IMR-90 (cell line): ENCODE measurements around the gene ICAM1. TPM values are rescaled to one million over a fixed set of nuclear protein-coding genes. Genes with fewer than 3 reads are reported as not detected.
A peak's percentile ranks its signal among the peaks of the same experiment; 100 is the strongest.

Experiments used
- ATAC-seq: fragments of 200-7000 bp; cut with Tn5 transposase; 2 replicates; pipeline ENCODE4 v1.9.1; 2020; ENCODE audit warnings: low read depth, mild to moderate bottlenecking, moderate library complexity
- Bru-seq: library from RNA; stranded (reverse); fragments of 400-500 nt; gene quantifications from one replicate; lab custom pipeline; 2021; lab: Mats Ljungman, UMichigan
- BruChase-seq, 2 experiments: library from RNA; stranded (reverse); fragments of 400-500 nt; gene quantifications; one replicate each; lab custom pipeline; 2021; lab: Mats Ljungman, UMichigan
- BruUV-seq: library from RNA; stranded (reverse); fragments of 400-500 nt; replicated peaks from 2 replicates; lab custom pipeline; 2021; lab: Mats Ljungman, UMichigan
- CTCF ChIA-PET: fragments of 300-600 bp; formaldehyde crosslinking; extraction: SDS; loops from one replicate; lab custom pipeline; 2021; ENCODE audit warnings: antibody characterized with exemption; lab: Yijun Ruan, JAX
- POLR2A ChIA-PET: fragments of 300-600 bp; sonication (Branson Sonifier 250); formaldehyde crosslinking; loops from one replicate; lab custom pipeline; 2022; ENCODE audit warnings: antibody characterized with exemption; ENCODE audit not compliant: unreplicated experiment; lab: Charles Lee
- DNase-seq: peaks from one replicate; pipeline ENCODE4 v3.0.0; 2013
- H2AFZ ChIP-seq: replicated peaks from 2 replicates; pipeline ENCODE3; 2013; ENCODE audit warnings: low read length, mild to moderate bottlenecking; ENCODE audit not compliant: poor library complexity
- H2AK5ac ChIP-seq: 2 replicates; pipeline ENCODE4 v1.6.1; 2013; ENCODE audit warnings: low read depth, low read length, inconsistent platforms
- H2AK9ac ChIP-seq: replicated peaks from 2 replicates; pipeline ENCODE3; 2013; ENCODE audit warnings: mild to moderate bottlenecking, low read depth, low read length, moderate library complexity; ENCODE audit not compliant: poor library complexity
- H2BK120ac ChIP-seq: 2 replicates; pipeline ENCODE4 v1.6.1; 2013; ENCODE audit warnings: low read depth, low read length, inconsistent platforms
- H2BK15ac ChIP-seq: 3 replicates; pipeline ENCODE4 v1.6.1; 2013; ENCODE audit warnings: low read depth, low read length, inconsistent platforms
- H2BK20ac ChIP-seq: 2 replicates; pipeline ENCODE4 v1.6.1; 2013; ENCODE audit warnings: low read depth, mild to moderate bottlenecking, inconsistent platforms, low read length, moderate library complexity
- H2BK5ac ChIP-seq: 2 replicates; pipeline ENCODE4 v1.6.1; 2013; ENCODE audit warnings: mild to moderate bottlenecking, low read depth, low read length, inconsistent platforms; ENCODE audit not compliant: poor library complexity, severe bottlenecking
- H3K14ac ChIP-seq: replicated peaks from 2 replicates; pipeline ENCODE4 v1.6.1; 2013; ENCODE audit warnings: low read depth, low read length, inconsistent platforms
- H3K18ac ChIP-seq: 2 replicates; pipeline ENCODE4 v1.6.1; 2013; ENCODE audit warnings: low read depth, low read length, control low read depth
- H3K23ac ChIP-seq: 2 replicates; pipeline ENCODE4 v1.6.1; 2013; ENCODE audit warnings: low read depth, low read length, inconsistent platforms
- H3K27ac ChIP-seq: 2 replicates; pipeline ENCODE4 v1.5.1; 2013; ENCODE audit warnings: mild to moderate bottlenecking, control low read depth, low read length; ENCODE audit not compliant: insufficient read depth
- H3K27me3 ChIP-seq: 2 replicates; pipeline ENCODE4 v1.6.1; 2013; ENCODE audit warnings: low read length; ENCODE audit not compliant: control insufficient read depth, insufficient read depth
- H3K36me3 ChIP-seq: 2 replicates; pipeline ENCODE4 v1.6.1; 2013; ENCODE audit warnings: low read length, mixed read lengths; ENCODE audit not compliant: control insufficient read depth, insufficient read depth
- H3K4ac ChIP-seq: 2 replicates; pipeline ENCODE4 v1.6.1; 2013; ENCODE audit warnings: low read depth, low read length, inconsistent platforms
- H3K4me1 ChIP-seq: 2 replicates; pipeline ENCODE4 v1.6.1; 2013; ENCODE audit warnings: low read length, mixed read lengths; ENCODE audit not compliant: control insufficient read depth, insufficient read depth
- H3K4me2 ChIP-seq: 2 replicates; pipeline ENCODE4 v1.6.1; 2013; ENCODE audit warnings: low read depth, mild to moderate bottlenecking, control low read depth, low read length, moderate library complexity
- H3K4me3 ChIP-seq: 2 replicates; pipeline ENCODE4 v1.5.1; 2013; ENCODE audit warnings: low read depth, mild to moderate bottlenecking, control low read depth, low read length, moderate library complexity; ENCODE audit not compliant: insufficient read depth
- H3K56ac ChIP-seq: 2 replicates; pipeline ENCODE4 v1.6.1; 2013; ENCODE audit warnings: low read length, inconsistent platforms; ENCODE audit not compliant: insufficient read depth; ENCODE audit errors: extremely low read depth
- H3K79me1 ChIP-seq, 2 experiments: 2 replicates each; pipeline ENCODE4 v1.6.1; 2013; ENCODE audit warnings: low read length in 2 of 2, inconsistent platforms in 1 of 2, low read depth in 1 of 2
- H3K9ac ChIP-seq: 2 replicates; pipeline ENCODE4 v1.6.1; 2013; ENCODE audit warnings: low read depth, low read length, control low read depth
- H3K9me1 ChIP-seq: 2 replicates; pipeline ENCODE4 v1.6.1; 2013; ENCODE audit warnings: low read length, inconsistent platforms; ENCODE audit not compliant: insufficient read depth
- H3K9me3 ChIP-seq: 2 replicates; pipeline ENCODE4 v1.6.1; 2013; ENCODE audit warnings: low read length; ENCODE audit not compliant: control insufficient read depth, insufficient read depth
- H4K20me1 ChIP-seq: 2 replicates; pipeline ENCODE4 v1.6.1; 2013; ENCODE audit warnings: low read length, inconsistent platforms; ENCODE audit not compliant: insufficient read depth
- H4K5ac ChIP-seq: 2 replicates; pipeline ENCODE4 v1.6.1; 2013; ENCODE audit warnings: mild to moderate bottlenecking, low read depth, low read length, control low read depth
- H4K8ac ChIP-seq, 2 experiments: 2 replicates each; pipeline ENCODE4 v1.6.1; 2013; ENCODE audit warnings: low read depth in 2 of 2, low read length in 2 of 2, control low read depth in 1 of 2, inconsistent platforms in 1 of 2
- H4K91ac ChIP-seq: 2 replicates; pipeline ENCODE4 v1.6.1; 2013; ENCODE audit warnings: low read depth, low read length, inconsistent platforms; ENCODE audit not compliant: insufficient read depth
- CEBPB ChIP-seq: IDR thresholded peaks from 2 replicates; pipeline ENCODE4 v1.6.1; 2012; ENCODE audit warnings: low read depth, low read length, improper control_type of control experiment
- MAFK ChIP-seq: IDR thresholded peaks from 2 replicates; pipeline ENCODE4 v1.6.1; 2012; ENCODE audit warnings: low read depth, low read length, improper control_type of control experiment
- MAZ ChIP-seq: IDR thresholded peaks from 2 replicates; pipeline ENCODE4 v1.6.1; 2012; ENCODE audit warnings: low read depth, mild to moderate bottlenecking, low read length, improper control_type of control experiment, moderate library complexity, borderline replicate concordance
- MXI1 ChIP-seq: IDR thresholded peaks from 2 replicates; pipeline ENCODE4 v1.6.1; 2012; ENCODE audit warnings: low read depth, mild to moderate bottlenecking, low read length, moderate library complexity, borderline replicate concordance
- SMC3 ChIP-seq: fragments of 150-350 bp; IDR thresholded peaks from 2 replicates; pipeline ENCODE4 v1.6.1; 2016; ENCODE audit warnings: low read depth, mild to moderate bottlenecking, antibody characterized with exemption, low read length, moderate library complexity
- WGBS, 2 experiments: methylation state at CpG; one replicate each; pipeline versions ENCODE4 v1.1.5 to v1.1.7; 2013; ENCODE audit warnings: missing lambda C conversion rate in 2 of 2; ENCODE audit not compliant: insufficient read length in 1 of 2; ENCODE audit errors: extremely low coverage in 2 of 2; 5-methylcytosine and 5-hydroxymethylcytosine counted together
- dilution Hi-C: fragments of 300-500 bp; cut with HindIII; formaldehyde crosslinking; loops from one replicate; pipeline ENCODE4 v1.14.3; 2018; ENCODE audit warnings: low sequenced_read_pairs; ENCODE audit not compliant: unreplicated experiment
- in situ Hi-C: fragments of 300-500 bp; cut with MboI; formaldehyde crosslinking; loops from 3 replicates; pipeline ENCODE4 v1.14.3; 2019; ENCODE audit warnings: low sequenced_read_pairs, inconsistent platforms, mixed read lengths
- intact Hi-C: fragments of 100-400 bp; cut with micrococcal nuclease; formaldehyde crosslinking; loops from 2 replicates; pipeline ENCODE4 v1.10.0; 2022
- long read RNA-seq: library from polyadenylated mRNA; unstranded; transcript quantifications from one replicate; pipeline ENCODE4 v2.0.0, GENCODE V29; 2021; ENCODE audit not compliant: unreplicated experiment
- polyA plus RNA-seq, 3 experiments: library from polyadenylated mRNA; depleted of rRNA; stranded (reverse); fragments of >200 nt; gene quantifications; 2 replicates each; pipeline ENCODE4 v1.2.3, GENCODE V29; 2012; ENCODE audit warnings: low replicate concordance in 1 of 3
- total RNA-seq: library from RNA; depleted of rRNA; stranded (reverse); fragments of >200 nt; gene quantifications from 2 replicates; pipeline ENCODE4 v1.2.3, GENCODE V29; 2012; rRNA removed

The ICAM1 gene
- total RNA-seq (6.9 and 10.6 TPM in 2 replicates), polyA plus RNA-seq (2012; rRNA removed) (18.3 and 19.1 TPM in 2 replicates), Bru-seq, nascent RNA (percentile 40 among the genes with signal in this experiment), BruChase-seq, experiment 1, labeled RNA remaining after a 6-hour chase (percentile 42 among the genes with signal in this experiment), BruChase-seq, experiment 2, labeled RNA remaining after a 2-hour chase (percentile 34 among the genes with signal in this experiment)
- polyA plus RNA-seq (2012; cell fraction: cytosol; rRNA removed) = 11.0 and 21.7 TPM in 2 replicates
- polyA plus RNA-seq (2012; cell fraction: nucleus; rRNA removed; ENCODE audit: low replicate concordance) = 16.7 and 18.8 TPM in 2 replicates
- long read RNA-seq, transcript ICAM1-201 (7 exons, 3,252 nt) = major isoform, 11 of 16 reads
- long read RNA-seq, partial matches to known transcripts = 3 of 16 reads
- long read RNA-seq, other reads (novel, unspliced or antisense) = 2 of 16 reads

DNA sequence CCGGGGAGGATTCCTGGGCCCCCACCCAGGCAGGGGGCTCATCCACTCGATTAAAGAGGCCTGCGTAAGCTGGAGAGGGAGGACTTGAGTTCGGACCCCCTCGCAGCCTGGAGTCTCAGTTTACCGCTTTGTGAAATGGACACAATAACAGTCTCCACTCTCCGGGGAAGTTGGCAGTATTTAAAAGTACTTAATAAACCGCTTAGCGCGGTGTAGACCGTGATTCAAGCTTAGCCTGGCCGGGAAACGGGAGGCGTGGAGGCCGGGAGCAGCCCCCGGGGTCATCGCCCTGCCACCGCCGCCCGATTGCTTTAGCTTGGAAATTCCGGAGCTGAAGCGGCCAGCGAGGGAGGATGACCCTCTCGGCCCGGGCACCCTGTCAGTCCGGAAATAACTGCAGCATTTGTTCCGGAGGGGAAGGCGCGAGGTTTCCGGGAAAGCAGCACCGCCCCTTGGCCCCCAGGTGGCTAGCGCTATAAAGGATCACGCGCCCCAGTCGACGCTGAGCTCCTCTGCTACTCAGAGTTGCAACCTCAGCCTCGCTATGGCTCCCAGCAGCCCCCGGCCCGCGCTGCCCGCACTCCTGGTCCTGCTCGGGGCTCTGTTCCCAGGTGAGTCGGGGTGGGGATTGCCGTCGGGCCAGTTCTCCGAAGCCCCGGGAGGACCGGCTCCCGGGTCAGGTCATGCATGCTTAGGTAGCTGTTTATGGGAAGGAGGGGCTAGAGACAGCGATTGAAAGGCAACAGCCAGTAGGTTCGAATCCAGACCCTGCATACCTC, at the start of gene ICAM1:
Gene ICAM1, plus strand, starts transcription at position 505 of the 779 bp plus-strand sequence. Its CDS starts 40 bp downstream, at position 545.
- peak within 1 kb of the TSS; percentile 32 for H3K4me3 ChIP-seq
- H3K9ac ChIP-seq = peak within 1 kb of the TSS; percentile 31; the same call in 1 of the 2 replicates
- intact Hi-C loops (no loop called here), dilution Hi-C loops (no loop called here), in situ Hi-C loops (no loop called here)
- peak within 1 kb of the TSS; percentile 30 for H3K4me2 ChIP-seq
- H4K8ac ChIP-seq = peak within 1 kb of the TSS; percentile 64 to 81
- peak within 1 kb of the TSS; percentile 94 for H2AFZ ChIP-seq
- H3K9me1 ChIP-seq = no peaks in the 10 kb centered on the region
- H2AK5ac ChIP-seq = peak within 1 kb of the TSS; percentile 37
- no peak within 1 kb of the TSS; the same call in 2 of the 3 replicates for H2BK15ac ChIP-seq
- peak within 1 kb of the TSS; percentile 41 for H4K91ac ChIP-seq
- H3K4me1 ChIP-seq = peaks cover 3% of the 10 kb centered on the region; the same call in 1 of the 2 replicates
- H2AK9ac ChIP-seq = peak within 1 kb of the TSS; percentile 80
- no peak within 1 kb of the TSS for H3K23ac ChIP-seq
- peak within 1 kb of the TSS; percentile 60 for H3K4ac ChIP-seq
- no peaks in the 10 kb centered on the region for H4K20me1 ChIP-seq
- no TSS peak for BruUV-seq
- H4K5ac ChIP-seq = peak within 1 kb of the TSS; percentile 57
- WGBS, 2 experiments = 17% methylated on average over 36 of the region's 51 CpGs; no CpG with 5 or more reads in 1 of the 2 experiments
- no peak within 1 kb of the TSS; the same call in 1 of the 2 replicates for H3K18ac ChIP-seq
- ATAC-seq = no peak; the same call in 1 of the 2 replicates
- TF ChIP-seq MAZ (peak; percentile 41; the same call in 1 of the 2 replicates), MXI1 (peak; percentile 25; the same call in 1 of the 2 replicates), CEBPB (no peak), SMC3 (no peak), MAFK (no peak)
- no peak within 1 kb of the TSS; the same call in 1 of the 2 replicates for H3K27ac ChIP-seq
- 0 out of 2 replicates have a peak within 1 kb of the TSS, but pooled peaks have one; percentile 44 for H3K14ac ChIP-seq
- no peak within 1 kb of the TSS for H2BK20ac ChIP-seq
- peak within 1 kb of the TSS; percentile 65; the same call in 1 of the 2 replicates for H2BK120ac ChIP-seq
- DNase-seq = peak; percentile 66
- peak within 1 kb of the TSS; percentile 10; the same call in 1 of the 2 replicates for H3K56ac ChIP-seq
- H3K27me3 ChIP-seq = no peaks in the 10 kb centered on the region; the same call in 1 of the 2 replicates
- ChIA-PET CTCF (interaction anchor here (0.6 to 2.6 kb wide), 3 partner anchors 20 to 157 kb away, joined by 4 to 12 read pairs (median 8); no protein-coding TSS in a partner anchor), POLR2A (interaction anchor here (1.6 kb wide), 1 partner anchor 21 kb away, joined by 8 read pairs; no protein-coding TSS in a partner anchor)
- no peaks in the 10 kb centered on the region for H3K36me3 ChIP-seq
- H3K79me1 ChIP-seq = 0 out of 4 replicates have a peak, but pooled peaks cover 0 to 6% of the 10 kb centered on the region in 2 experiments
- H3K9me3 ChIP-seq = no peaks in the 10 kb centered on the region
- H2BK5ac ChIP-seq = no peak within 1 kb of the TSS
